Neural crest cell (in vitro differentiated cells): ENCODE results near the gene PRRX2. TPM values are rescaled to one million over a fixed set of nuclear protein-coding genes. Genes with fewer than 3 reads are reported as not detected.

Source experiments
- DNase-seq: peaks from one replicate; pipeline ENCODE4 v3.0.0; 2021; ENCODE audit warnings: low read depth, mixed read lengths, low spot score
- H3K27ac Mint-ChIP-seq: one replicate; pipeline ENCODE4 v1.8.0; 2021; ENCODE audit warnings: mild to moderate bottlenecking, mixed read lengths; ENCODE audit not compliant: unreplicated experiment
- H3K27me3 Mint-ChIP-seq: 2 replicates; pipeline ENCODE4 v1.8.0; 2021; ENCODE audit warnings: low read depth, mild to moderate bottlenecking, mixed read lengths
- H3K36me3 Mint-ChIP-seq: 2 replicates; pipeline ENCODE4 v1.8.0; 2021; ENCODE audit warnings: low read depth, mild to moderate bottlenecking, mixed read lengths
- H3K4me1 Mint-ChIP-seq: 2 replicates; pipeline ENCODE4 v1.8.0; 2021; ENCODE audit warnings: mixed read lengths
- H3K4me3 Mint-ChIP-seq: one replicate; pipeline ENCODE4 v1.8.0; 2021; ENCODE audit warnings: mild to moderate bottlenecking, mixed read lengths
- H3K9me3 Mint-ChIP-seq: 2 replicates; pipeline ENCODE4 v1.8.0; 2021; ENCODE audit warnings: mixed read lengths
- CTCF ChIP-seq: fragments of 200-600 bp; sonication (generic); conservative IDR thresholded peaks from 2 replicates; pipeline ENCODE4 v1.5.0; 2021; ENCODE audit warnings: antibody characterized with exemption, mild to moderate bottlenecking
- total RNA-seq: library from RNA; stranded (reverse); gene quantifications from 2 replicates; pipeline ENCODE4 v1.2.1, GENCODE V29; 2021

Gene PRRX2
- total RNA-seq, 1 donor from 2014 or later, result 0.65 TPM

GRCh38 chr9:129712634-129713401, 47.4 kb downstream of the PRRX2 start:
- Mint-ChIP-seq H3K4me1 (peaks cover 24% of the 10 kb centered on the region), H3K36me3 (no peaks in the 10 kb centered on the region), H3K9me3 (no peaks in the 10 kb centered on the region), H3K27ac (no peak overlapping the region), H3K4me3 (no peak overlapping the region), H3K27me3 (no peaks in the 10 kb centered on the region)
- no peak for TF ChIP-seq CTCF
- DNase-seq, result no peak

GRCh38 chr9:129713402-129713679, 47.9 kb downstream of the PRRX2 start:
- no peak for TF ChIP-seq CTCF
- H3K4me3 Mint-ChIP-seq, result no peak overlapping the region
- H3K27ac Mint-ChIP-seq, result no peak overlapping the region
- no peaks in the 10 kb centered on the region for H3K9me3 Mint-ChIP-seq
- H3K27me3 Mint-ChIP-seq, result no peaks in the 10 kb centered on the region
- no peaks in the 10 kb centered on the region for H3K36me3 Mint-ChIP-seq
- DNase-seq, result no peak
- peaks cover 21% of the 10 kb centered on the region for H3K4me1 Mint-ChIP-seq

GRCh38 chr9:129714511-129715061, 49.1 kb downstream of the PRRX2 start:
- Mint-ChIP-seq H3K27ac (no peak overlapping the region), H3K4me3 (no peak overlapping the region), H3K27me3 (no peaks in the 10 kb centered on the region), H3K9me3 (no peaks in the 10 kb centered on the region), H3K4me1 (peaks cover 15% of the 10 kb centered on the region), H3K36me3 (no peaks in the 10 kb centered on the region)
- DNase-seq, result no peak
- no peak for TF ChIP-seq CTCF

GRCh38 chr9:129716091-129716490, 50.6 kb downstream of the PRRX2 start:
- TF ChIP-seq CTCF, result no peak

GRCh38 chr9:129717991-129718390, 52.5 kb downstream of the PRRX2 start:
- Mint-ChIP-seq H3K9me3 (no peaks in the 10 kb centered on the region), H3K4me3 (no peak overlapping the region), H3K27ac (no peak overlapping the region), H3K36me3 (no peaks in the 10 kb centered on the region), H3K4me1 (peaks cover 2% of the 10 kb centered on the region), H3K27me3 (no peaks in the 10 kb centered on the region)
- no peak for TF ChIP-seq CTCF
- no peak for DNase-seq

More at GRCh38 chr9:129716091-129716490, 50.6 kb downstream of the PRRX2 start:
- peaks cover 15% of the 10 kb centered on the region for H3K4me1 Mint-ChIP-seq
- H3K27me3 Mint-ChIP-seq, result no peaks in the 10 kb centered on the region
- DNase-seq, result no peak
- H3K9me3 Mint-ChIP-seq, result no peaks in the 10 kb centered on the region
- H3K36me3 Mint-ChIP-seq, result no peaks in the 10 kb centered on the region
- no peak overlapping the region for H3K27ac Mint-ChIP-seq
- no peak overlapping the region for H3K4me3 Mint-ChIP-seq
